Fibroblast of skin of right biceps (primary cell): ENCODE measurements around the gene PHACTR2.
A peak's percentile ranks its signal among the peaks of the same experiment; 100 is the strongest.
"Not testable (repeated sequence)": the region's sequence is repeated elsewhere in the genome, so short reads cannot be mapped to it uniquely, and the experiment has no call there.

Experiments
- DNase-seq: peaks from one replicate; pipeline ENCODE4 v3.0.0-alpha.2; 2013

Gene PHACTR2

GRCh38 chr6:143773506-143774150 is 95.9 kb downstream of the PHACTR2 start:
- DNase-seq = no peak

- no peak for DNase-seq
Observed at GRCh38 chr6:143774347-143774746, 96.6 kb downstream of the PHACTR2 start.

DNA sequence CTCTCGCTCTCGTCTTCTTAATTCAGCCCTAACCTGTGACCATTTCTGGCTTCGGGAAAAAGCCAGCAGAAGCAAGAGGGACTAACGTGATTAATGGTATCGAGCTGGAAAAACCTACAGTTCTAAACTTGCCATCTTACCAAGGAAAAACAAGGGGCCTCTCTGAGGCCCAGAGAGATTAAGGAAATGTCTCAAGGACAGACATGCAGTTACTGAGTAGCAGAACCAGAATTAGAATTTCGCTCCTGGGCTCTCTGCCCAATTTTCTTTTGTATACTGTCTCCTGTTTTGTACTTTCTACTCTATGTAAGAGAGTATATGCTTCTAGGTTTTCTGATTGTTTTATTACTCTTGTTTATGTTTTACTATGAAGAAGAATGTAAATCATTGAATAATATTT is 97.6 kb downstream of the PHACTR2 start:
- DNase-seq = no peak

GRCh38 chr6:143778926-143779325 is 101.2 kb downstream of the PHACTR2 start:
- no peak for DNase-seq

DNA sequence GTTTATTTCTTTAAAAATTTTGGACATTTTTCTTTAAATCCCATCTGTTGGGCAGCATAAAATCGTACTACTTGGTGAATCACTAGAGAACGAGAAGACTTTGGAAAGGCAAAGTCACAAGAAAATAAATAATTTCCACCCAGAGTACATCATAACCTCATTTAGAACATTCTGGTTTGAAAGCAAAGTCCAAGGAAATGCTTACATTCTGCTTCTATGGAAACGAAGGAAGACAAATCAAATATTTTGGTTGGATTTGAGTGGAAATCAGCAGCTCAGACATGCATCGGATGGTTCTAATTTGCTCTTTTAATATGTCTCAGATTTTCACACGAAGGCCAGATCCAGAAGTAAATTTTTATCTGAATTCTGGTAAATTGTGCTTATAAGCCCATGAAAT is 104.7 kb downstream of the PHACTR2 start:
- peak; percentile 42 for DNase-seq

GRCh38 chr6:143783077-143783476 is 105.3 kb downstream of the PHACTR2 start:
- DNase-seq = no peak

GRCh38 chr6:143784316-143784715 is 106.6 kb downstream of the PHACTR2 start:
- DNase-seq = no peak

GRCh38 chr6:143786371-143786770 is 108.6 kb downstream of the PHACTR2 start:
- DNase-seq = not testable (repeated sequence)

- DNase-seq = no peak
Observed at GRCh38 chr6:143792402-143793279, 114.9 kb downstream of the PHACTR2 start.

GRCh38 chr6:143793280-143793619 is 115.5 kb downstream of the PHACTR2 start:
- DNase-seq = no peak

DNA sequence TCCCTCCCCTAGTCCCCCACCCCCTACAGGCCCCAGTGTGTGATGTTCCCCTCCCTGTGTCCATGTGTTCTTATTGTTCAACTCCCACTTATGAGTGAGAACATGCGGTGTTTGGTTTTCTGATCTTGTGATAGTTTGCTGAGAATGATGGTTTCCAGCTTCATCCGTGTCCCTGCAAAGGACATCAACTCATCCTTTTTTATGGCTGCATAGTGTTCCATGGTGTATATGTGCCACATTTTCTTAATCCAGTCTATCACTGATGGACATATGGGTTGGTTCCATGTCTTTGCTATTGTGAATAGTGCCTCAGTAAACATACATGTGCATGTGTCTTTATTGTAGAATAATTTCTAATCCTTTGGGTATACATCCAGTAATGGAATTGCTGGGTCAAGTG is 118.8 kb downstream of the PHACTR2 start:
- not testable (repeated sequence) for DNase-seq

GRCh38 chr6:143798487-143798886 is 120.7 kb downstream of the PHACTR2 start:
- DNase-seq = not testable (repeated sequence)

DNA sequence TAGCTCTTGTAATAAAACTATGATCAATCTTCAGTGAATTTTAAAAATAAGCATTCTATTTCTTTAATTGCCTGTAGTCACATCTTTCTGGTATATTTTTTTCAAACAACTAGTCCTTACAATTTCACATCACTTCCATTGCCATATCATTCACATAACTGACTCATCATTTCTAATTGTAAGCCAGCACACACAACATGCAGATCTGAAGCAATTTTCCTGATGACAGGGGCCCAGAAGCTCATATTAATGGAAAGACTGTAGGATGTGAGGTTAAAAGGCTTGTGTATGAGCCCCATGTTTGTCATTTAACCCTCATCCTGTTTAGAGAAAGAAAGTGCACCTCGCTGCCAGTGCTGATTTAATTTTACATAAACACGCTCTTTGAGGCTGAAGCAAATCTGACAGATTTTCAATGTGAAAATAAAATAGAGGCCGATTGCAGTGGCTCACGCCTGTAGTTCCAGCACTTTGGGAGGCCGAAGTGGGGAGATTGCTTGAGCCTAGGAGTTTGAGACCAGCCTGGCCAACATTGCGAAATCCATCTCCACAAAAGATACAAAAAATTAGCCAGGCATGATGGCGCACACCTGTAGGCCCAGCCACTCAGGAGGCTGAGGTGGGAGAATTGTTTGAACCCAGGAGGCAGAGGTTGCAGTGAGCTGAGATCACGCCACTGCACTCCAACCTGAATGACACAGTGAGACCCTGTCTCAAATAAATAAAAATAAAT is 125.2 kb downstream of the PHACTR2 start:
- peak; percentile 25 for DNase-seq

GRCh38 chr6:143803769-143804568 is 126.2 kb downstream of the PHACTR2 start:
- DNase-seq = no peak

- DNase-seq = peak; percentile 7
Observed at GRCh38 chr6:143804835-143805239, 127.1 kb downstream of the PHACTR2 start.

DNA sequence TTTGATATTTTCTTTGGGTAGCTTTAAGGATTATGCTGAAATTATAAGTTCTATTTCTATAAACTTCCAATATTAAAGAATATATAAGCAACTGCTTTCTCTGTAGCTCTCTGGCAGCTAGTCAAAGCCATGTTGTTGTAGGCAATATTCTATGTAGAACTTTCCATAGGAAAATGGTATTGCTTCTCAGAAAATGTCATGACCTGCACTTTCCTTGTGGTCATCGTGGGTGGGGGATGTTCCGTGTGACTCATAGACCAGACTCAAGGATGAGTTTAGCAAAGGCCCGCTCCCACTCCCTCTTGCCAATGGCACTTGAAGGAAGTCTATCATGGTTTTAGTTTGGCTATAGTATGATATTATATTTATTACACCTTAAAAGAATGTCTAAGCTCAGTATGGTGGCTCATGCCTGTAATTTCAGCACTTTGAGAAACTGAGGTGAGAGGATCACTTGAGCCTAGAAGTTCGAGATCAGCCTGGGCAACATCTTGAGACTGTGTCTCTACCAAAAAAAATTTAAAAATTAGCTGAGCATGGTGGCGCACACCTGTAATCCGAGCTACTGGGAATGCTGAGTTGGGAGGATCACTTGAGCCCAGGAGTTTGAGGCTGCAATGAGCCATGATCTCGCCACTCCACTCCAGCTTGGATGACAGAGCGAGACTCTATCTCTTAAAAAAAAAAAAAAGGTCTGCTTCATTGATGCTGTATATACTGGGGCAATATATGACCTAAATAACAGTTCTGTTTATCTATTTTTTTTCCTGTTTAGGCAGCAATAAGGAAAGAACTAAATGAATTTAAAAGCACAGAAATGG is 128.7 kb downstream of the PHACTR2 start:
- peak; percentile 69 for DNase-seq

GRCh38 chr6:143807103-143807772 is 129.5 kb downstream of the PHACTR2 start:
- DNase-seq = no peak

DNA sequence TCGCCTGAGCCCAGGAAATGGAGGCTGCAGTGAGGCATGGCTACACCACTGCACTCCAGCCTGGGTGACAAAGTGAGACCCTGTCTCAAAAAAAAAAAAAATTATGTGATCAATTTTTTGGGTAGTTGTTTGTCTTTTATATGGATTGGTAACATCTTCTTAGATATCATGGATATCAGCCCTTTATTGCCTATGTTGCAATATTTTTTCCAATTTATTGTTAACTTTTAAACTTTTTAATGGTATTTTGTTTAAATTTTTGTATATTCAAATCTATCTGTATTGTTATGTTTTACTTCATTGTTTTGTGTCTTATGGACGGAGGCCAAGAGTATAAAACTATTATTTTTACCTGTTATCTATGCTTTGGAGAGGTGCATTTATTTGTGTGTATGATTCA is 133.0 kb downstream of the PHACTR2 start:
- DNase-seq = no peak

DNA sequence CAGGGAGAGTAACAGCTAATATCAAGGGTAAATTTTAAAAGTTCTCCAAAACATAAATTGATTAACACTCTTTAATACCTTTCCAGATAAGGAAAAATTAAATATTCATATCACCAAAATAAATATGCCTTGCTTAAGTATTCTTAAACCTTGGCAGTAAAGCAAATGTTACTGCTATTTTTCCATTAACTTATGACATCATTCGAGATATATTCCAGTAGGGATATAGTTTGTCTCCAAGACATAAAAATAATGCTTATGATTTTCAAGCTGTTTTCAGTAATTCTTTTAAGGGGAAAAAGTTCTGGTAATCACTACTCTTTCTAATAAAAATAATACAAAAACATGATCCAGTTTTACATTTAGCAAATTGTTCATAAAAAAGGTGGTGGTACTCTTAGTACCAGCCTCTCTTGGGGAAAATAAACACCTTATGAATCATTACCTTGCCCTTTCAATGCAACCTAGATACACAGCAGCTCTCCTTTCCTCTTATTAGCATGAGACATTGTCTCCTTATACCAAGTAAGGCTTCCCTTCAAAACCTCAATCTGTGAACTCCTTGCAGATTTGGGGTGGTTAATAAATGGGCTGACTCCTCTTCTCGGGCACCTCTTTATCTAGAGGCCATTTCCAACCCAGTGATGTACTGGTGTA is 133.9 kb downstream of the PHACTR2 start:
- DNase-seq = no peak

DNA sequence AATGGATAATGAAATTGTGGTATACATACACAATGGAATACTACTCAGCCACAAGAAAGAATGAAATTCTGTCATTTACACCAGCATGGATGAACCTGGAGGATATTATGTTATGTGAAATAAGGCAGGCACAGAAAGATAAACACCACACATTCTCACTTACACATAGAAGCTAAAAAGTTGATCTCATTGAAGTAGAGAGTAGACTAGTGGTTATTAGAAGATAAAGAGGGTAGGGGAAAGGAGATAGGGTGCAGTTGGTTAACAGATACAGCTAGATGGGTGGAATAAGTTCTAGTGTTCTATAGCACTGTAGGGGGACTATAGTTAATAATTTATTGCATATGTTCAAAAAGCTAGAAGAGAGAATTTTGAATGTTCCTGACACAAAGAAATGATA is 139.9 kb downstream of the PHACTR2 start:
- no peak for DNase-seq

GRCh38 chr6:143821359-143821758 is 143.6 kb downstream of the PHACTR2 start:
- DNase-seq = no peak
